Mononuclear cell (primary cell): ENCODE data around the gene REP15. TPM values are rescaled to one million over a fixed set of nuclear protein-coding genes. Genes with fewer than 3 reads are reported as not detected.
"Not testable (repeated sequence)": the region's sequence is repeated elsewhere in the genome, so short reads cannot be mapped to it uniquely, and the experiment has no call there.

Experiments used
- H3K27me3 ChIP-seq: 2 replicates; pipeline ENCODE4 v1.6.0; 2011; ENCODE audit warnings: low read length, control low read depth; ENCODE audit not compliant: insufficient read depth
- H3K4me1 ChIP-seq: 2 replicates; pipeline ENCODE4 v1.5.1; 2011; ENCODE audit warnings: mild to moderate bottlenecking, low read length, control low read depth; ENCODE audit not compliant: insufficient read depth
- H3K4me3 ChIP-seq: 2 replicates; pipeline ENCODE4 v1.5.1; 2011; ENCODE audit warnings: mild to moderate bottlenecking, low read length, moderate library complexity
- H3K9me3 ChIP-seq: 2 replicates; pipeline ENCODE4 v1.5.1; 2011; ENCODE audit warnings: low read depth, mild to moderate bottlenecking, control low read depth, low read length
- total RNA-seq: library from RNA; depleted of rRNA; stranded (reverse); fragments of >200 nt; gene quantifications from one replicate; pipeline ENCODE4 v1.2.3, GENCODE V29; 2012

The REP15 gene, protein sequence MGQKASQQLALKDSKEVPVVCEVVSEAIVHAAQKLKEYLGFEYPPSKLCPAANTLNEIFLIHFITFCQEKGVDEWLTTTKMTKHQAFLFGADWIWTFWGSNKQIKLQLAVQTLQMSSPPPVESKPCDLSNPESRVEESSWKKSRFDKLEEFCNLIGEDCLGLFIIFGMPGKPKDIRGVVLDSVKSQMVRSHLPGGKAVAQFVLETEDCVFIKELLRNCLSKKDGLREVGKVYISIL
- not detected for total RNA-seq

DNA sequence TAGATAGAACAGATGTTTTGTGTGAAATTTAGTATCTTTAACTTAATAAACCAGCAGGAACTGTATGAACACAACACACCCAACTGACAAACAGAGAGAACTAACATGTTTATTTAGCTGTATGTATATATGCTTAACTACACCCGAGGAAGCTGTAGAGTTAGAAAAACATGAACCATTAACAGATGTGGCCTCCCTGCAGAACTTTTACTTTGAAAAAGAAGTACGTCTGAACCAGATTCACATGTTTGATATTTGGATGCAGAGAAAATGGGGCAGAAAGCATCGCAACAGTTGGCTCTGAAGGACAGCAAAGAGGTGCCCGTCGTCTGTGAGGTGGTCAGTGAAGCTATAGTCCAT lies at the start of gene REP15:
Gene REP15, plus strand, starts transcription at position 155 of the 360 bp plus-strand sequence. Its CDS starts 116 bp downstream, at position 271.
- no peak within 1 kb of the TSS for H3K4me3 ChIP-seq
- H3K4me1 ChIP-seq, result no peaks in the 10 kb centered on the region
- H3K9me3 ChIP-seq, result no peaks in the 10 kb centered on the region
- H3K27me3 ChIP-seq, result no peaks in the 10 kb centered on the region

DNA sequence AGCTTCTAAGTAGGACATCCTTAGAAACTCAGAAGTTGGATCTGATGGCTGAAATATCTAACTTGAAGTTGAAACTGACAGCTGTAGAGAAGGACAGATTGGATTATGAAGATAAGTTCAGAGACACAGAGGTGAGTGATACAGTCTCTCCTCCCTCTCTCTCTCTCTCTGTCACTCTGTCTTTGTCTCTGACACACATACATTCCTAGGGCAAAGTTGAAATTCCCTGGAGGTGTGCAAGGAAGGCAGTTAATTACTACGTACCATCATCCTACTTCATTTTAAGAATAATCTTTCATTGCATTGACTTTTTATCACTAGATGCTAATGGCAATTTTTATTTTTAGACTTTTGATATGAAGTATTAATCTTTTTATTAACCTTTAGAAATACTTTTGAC lies 46.2 kb upstream of the REP15 start:
- Histone ChIP-seq H3K4me1 (no peaks in the 10 kb centered on the region), H3K4me3 (no peak overlapping the region), H3K27me3 (no peaks in the 10 kb centered on the region), H3K9me3 (no peaks in the 10 kb centered on the region)

DNA sequence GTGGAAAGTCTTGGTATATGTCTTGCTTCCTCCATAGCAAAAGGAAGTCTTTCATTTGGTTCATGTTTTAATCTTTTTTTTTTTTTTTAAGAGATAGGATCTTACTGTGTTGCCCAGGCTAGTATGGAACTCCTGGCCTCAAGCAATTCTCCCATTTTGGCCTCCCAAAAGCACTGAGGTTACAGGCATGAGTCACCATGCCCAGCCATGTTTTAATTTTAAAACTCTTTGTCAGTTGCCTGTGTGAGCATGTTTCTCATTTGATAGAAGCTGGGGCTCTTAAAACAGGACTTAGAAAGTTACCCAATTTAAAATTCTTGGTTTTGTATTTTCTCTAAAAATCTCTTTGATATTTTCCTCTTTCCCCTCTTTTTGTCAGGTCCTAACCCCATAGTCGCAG lies 45.0 kb upstream of the REP15 start:
- H3K4me3 ChIP-seq, result no peak overlapping the region
- H3K4me1 ChIP-seq, result no peaks in the 10 kb centered on the region
- no peaks in the 10 kb centered on the region for H3K27me3 ChIP-seq
- no peaks in the 10 kb centered on the region for H3K9me3 ChIP-seq

DNA sequence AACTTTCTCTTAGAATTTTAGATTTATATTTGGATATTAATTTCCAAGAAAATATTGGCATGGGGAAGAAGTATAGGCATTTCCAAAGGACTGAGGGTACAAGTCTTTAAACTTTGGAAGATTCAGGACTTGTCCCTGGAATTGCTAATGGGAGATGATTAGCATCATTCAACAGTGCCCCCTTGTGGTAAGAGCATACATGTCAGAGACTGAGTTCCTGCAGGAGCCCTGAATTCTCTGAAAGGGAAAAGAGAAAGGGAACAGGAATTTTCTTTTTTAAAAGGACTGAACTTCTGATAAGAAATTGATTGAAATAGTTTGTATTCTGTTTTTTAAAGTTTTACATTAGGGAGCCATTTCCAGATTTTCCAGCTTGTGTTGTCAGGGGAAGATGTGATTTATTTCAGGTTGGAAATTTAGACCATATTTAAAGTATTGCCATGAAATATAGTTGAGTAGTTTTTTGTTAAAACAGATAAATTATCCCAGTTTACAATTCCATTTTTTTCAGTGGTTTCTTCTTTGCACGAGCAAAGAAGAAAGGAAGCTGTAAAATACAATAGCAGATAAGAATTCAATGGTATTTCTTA lies 44.0 kb upstream of the REP15 start:
- H3K4me1 ChIP-seq, result no peaks in the 10 kb centered on the region
- H3K27me3 ChIP-seq, result no peaks in the 10 kb centered on the region
- no peak overlapping the region for H3K4me3 ChIP-seq
- H3K9me3 ChIP-seq, result no peaks in the 10 kb centered on the region

DNA sequence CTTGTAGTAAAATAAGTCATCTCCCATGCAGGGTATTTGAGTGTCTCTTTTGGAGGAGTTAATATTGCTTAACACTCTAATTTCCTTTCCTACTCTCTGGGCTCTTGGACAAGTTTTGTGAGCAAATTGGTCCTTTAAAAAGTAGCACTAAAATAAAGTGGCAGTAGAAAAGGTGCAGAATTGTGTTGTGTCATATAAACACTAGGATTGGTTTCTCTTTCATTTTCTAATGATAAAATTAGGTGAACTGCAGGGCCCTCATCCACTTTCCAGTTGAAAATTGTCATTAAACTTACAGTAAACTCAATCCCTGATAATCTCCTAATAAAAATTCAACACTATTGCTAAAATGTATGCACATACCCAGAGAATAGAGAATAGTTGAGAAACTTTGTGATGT lies 42.6 kb upstream of the REP15 start:
- Histone ChIP-seq H3K27me3 (no peaks in the 10 kb centered on the region), H3K4me3 (no peak overlapping the region), H3K9me3 (no peaks in the 10 kb centered on the region), H3K4me1 (no peaks in the 10 kb centered on the region)

DNA sequence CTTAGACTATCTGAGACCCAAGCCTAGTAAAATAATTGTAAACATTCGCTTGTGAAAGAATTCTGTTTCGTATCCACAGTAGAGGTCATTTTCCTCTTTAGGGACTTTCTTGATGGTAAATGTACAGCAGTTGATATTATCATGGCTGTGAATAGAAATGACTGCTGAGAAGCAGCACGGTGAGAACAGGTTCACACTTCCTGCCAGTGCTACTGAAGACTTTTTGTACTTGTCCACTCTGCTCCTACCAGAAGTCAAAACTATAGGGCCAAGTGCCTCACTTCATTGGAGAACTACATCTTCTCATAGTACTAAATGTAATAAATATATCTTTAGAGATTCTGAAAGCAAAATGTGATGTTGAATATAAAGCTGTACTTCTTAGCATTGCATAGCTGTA lies 40.8 kb upstream of the REP15 start:
- H3K4me3 ChIP-seq, H3K27me3 ChIP-seq, H3K9me3 ChIP-seq, H3K4me1 ChIP-seq: not testable (repeated sequence)

DNA sequence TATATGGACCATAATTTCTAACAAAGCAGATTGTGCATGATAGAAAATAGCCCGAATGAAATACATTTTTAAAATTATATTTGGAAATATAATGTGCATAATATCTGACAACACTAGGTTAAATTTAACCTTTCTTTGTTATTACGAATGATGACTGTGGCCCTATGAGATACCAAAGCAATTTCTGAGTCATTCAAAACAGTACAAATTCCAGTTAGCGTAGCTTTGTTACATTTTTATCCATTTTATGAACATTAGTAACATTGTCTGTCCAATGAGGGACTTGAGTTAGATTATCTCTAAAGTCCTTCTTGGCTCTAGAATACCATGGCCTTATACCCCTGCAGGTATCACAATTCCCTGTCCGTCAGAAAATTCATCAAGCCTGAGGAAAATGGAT lies 39.0 kb upstream of the REP15 start:
- H3K9me3 ChIP-seq, result no peaks in the 10 kb centered on the region
- H3K4me3 ChIP-seq, result no peak overlapping the region
- H3K4me1 ChIP-seq, result no peaks in the 10 kb centered on the region
- H3K27me3 ChIP-seq, result no peaks in the 10 kb centered on the region

DNA sequence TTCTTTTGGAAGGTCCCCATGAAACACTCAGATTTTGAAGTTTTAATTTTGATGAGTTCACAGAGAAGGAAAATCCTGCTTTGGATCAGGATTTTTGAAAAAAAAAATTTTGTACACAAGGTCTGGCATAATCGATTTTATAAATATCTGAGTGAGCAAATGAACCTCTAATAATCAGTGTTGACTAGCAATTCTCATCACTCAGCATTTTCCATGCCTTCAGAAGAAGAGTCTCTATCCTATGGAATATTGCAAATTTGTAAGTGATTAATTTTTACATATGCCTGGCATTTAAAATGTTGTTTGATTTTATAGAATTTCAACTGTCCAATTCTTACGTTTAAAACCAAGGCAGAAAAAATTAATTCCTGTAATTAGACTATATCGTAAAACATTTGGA lies 30.5 kb upstream of the REP15 start:
- H3K9me3 ChIP-seq, result no peaks in the 10 kb centered on the region
- H3K4me1 ChIP-seq, result no peaks in the 10 kb centered on the region
- H3K4me3 ChIP-seq, result no peak overlapping the region
- H3K27me3 ChIP-seq, result no peaks in the 10 kb centered on the region

DNA sequence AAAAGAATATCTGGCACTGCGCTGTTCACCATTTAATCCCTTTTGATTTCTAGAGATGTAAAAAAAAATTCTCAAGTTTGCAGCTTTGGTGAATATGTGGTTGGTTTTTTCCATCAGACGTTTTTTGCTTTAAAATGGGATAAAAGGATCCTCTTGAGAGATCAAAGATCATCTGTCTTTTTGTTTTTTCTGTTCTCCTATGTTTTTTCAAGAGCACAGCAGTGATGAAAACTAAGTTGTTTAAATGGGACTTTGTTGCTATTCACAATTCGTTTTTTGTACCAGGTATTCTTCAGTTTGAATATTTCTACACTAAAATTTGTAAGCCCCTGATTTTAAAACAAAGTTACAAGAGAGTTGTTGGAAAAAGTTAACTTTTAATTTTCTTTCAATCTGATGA lies 29.7 kb upstream of the REP15 start:
- no peak overlapping the region for H3K4me3 ChIP-seq
- no peaks in the 10 kb centered on the region for H3K4me1 ChIP-seq
- H3K27me3 ChIP-seq, result no peaks in the 10 kb centered on the region
- H3K9me3 ChIP-seq, result no peaks in the 10 kb centered on the region

DNA sequence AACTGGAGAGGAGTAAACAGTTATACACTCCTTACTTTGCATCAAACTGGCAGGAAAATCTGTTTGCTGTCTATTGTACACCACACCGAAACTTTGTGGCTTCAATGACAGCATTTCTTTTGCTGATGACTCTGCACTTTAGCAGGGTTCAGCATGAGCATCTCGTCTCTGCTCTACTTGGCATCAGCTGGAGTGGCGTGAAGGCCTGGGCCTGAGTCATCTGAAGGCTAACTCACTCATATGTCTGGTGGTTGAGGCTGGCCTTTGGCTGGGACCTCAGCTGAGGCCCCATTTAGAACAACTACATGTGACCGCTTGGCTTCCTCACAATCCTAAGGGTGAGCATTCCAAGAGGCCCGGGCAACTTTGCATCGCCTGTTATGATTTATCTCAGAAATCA lies 28.7 kb upstream of the REP15 start:
- Histone ChIP-seq H3K4me3 (no peak overlapping the region), H3K27me3 (no peaks in the 10 kb centered on the region), H3K4me1 (no peaks in the 10 kb centered on the region), H3K9me3 (no peaks in the 10 kb centered on the region)

DNA sequence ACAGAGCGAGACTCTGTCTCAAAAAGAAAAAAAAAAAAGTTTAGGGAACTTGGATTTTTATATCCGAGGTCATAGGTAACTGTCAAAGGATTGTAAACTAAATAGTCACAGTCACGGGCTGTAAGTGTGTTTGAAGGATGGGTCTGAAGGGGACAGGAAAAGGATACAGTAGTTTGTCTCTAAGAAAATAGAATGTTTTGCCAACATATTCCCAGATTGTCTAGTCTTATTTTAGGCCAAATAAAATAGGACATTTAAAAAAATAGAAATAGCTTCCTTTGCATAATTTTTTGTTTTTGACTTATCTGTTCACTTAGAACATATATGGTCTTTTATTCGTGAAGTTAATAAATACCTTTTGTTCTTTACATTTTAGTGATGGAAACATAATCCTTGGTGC lies 24.2 kb upstream of the REP15 start:
- Histone ChIP-seq H3K9me3 (no peaks in the 10 kb centered on the region), H3K4me1 (no peaks in the 10 kb centered on the region), H3K4me3 (no peak overlapping the region), H3K27me3 (no peaks in the 10 kb centered on the region)

DNA sequence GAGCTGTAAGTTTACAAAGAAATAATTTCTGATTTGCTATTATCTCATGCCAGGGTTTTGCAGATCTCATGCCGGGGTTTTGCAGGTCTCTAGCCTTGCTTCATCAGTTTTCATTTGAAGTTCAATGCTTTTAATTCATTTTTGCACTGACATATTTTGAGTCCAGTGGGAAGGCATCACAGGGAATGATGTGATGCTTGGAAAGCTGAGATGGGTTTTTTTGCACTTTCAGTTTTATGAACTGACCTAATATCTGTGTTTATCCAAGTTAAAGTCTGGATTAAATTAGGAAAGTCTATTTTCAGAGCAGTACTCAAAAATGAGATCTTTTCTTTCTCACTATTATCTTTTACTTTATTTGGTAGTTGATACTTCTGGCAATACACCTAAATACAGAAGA lies 23.6 kb upstream of the REP15 start:
- H3K4me3 ChIP-seq, result no peak overlapping the region
- no peaks in the 10 kb centered on the region for H3K9me3 ChIP-seq
- no peaks in the 10 kb centered on the region for H3K4me1 ChIP-seq
- H3K27me3 ChIP-seq, result no peaks in the 10 kb centered on the region

DNA sequence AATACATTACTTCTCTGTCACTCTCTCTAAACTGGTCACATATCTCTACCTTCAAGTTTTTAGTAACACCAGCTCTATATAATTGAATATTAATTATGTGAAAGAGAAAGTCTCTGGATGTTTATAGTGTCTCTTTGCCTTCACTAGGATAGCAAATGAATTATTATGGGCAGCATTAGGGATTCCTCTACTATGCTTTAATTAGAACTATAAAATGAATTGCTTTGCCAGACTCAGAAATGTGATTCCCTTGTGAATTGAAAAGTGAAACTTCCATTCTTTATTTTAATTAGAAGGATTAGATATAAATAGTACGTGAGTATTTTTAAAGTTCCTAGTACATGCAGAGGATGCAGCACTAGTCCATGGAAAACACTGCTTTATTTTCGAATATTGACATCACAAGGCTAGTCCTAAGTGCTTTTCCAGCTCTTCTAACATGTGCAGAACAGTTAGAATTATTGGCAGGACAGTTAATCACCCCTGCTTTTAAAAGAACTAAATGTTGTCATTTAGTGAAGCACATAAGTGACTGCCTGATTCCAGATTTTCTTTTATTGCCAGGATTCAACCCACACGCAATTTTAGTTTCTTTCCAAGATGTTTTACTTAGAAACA lies 23.0 kb upstream of the REP15 start:
- no peaks in the 10 kb centered on the region for H3K9me3 ChIP-seq
- H3K27me3 ChIP-seq, result no peaks in the 10 kb centered on the region
- no peaks in the 10 kb centered on the region for H3K4me1 ChIP-seq
- no peak overlapping the region for H3K4me3 ChIP-seq

DNA sequence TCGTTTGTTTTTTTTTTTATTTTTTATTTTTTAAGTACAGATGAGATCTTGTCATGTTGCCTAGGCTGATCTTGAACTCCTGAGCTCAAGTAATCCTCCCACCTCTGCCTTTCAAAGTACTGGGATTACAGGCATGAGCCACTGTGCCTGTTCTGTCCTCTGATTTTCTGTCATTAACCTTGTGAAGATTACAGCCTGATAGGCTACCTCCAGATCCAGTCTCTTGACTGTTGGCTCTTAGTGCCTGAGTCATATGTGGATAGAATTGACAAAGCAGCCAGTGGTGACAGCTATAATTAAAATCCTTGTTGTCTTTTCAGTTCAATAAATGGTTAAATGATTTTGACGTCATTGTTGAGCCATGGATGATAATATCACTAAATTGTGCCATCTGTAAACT lies 21.3 kb upstream of the REP15 start:
- Histone ChIP-seq H3K9me3 (no peaks in the 10 kb centered on the region), H3K27me3 (no peaks in the 10 kb centered on the region), H3K4me1 (no peaks in the 10 kb centered on the region), H3K4me3 (no peak overlapping the region)

DNA sequence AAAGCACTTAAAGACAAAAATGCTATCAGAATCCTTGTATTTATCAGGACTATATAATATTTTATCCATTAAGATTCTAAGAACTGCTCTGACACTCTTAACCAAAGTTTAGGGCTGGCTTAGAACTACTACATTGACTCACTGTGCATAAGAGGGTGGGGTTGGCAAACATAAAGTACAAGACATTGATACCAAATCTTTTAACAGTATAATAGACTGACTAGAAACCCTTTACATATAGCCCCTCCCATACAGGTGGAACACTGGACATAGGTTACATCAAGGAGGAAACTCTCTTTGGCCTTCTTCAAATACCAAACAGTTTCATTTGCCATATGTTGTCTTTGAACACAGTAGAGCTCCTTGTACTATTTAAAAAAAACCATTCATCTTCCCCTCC lies 15.6 kb upstream of the REP15 start:
- no peak overlapping the region for H3K4me3 ChIP-seq
- H3K4me1 ChIP-seq, result no peaks in the 10 kb centered on the region
- H3K9me3 ChIP-seq, result no peaks in the 10 kb centered on the region
- no peaks in the 10 kb centered on the region for H3K27me3 ChIP-seq

DNA sequence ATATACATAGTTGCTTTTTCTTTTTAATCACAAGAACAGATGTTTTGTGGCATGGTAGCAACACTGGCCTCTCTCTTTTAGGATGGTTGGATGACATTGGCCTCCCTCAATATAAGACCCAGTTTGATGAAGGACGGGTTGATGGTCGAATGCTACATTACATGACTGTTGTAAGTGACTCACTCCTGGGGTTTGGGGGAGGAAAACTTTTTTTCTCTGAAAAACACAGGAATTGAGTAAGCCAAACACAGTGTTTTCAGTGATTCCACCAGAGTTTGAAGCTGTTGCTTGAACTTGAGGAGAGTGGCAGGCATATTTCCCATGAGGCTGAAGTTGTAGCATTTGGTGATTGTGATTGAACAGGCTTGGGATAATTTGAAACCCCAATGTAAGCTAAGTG lies 13.7 kb upstream of the REP15 start:
- Histone ChIP-seq H3K4me1 (no peaks in the 10 kb centered on the region), H3K9me3 (no peaks in the 10 kb centered on the region), H3K27me3 (no peaks in the 10 kb centered on the region), H3K4me3 (no peak overlapping the region)
